Measurements from ENCODE around the gene CLIC2. TPM values are rescaled to one million over a fixed set of nuclear protein-coding genes. Genes with fewer than 3 reads are reported as not detected.
"Not testable (repeated sequence)": the region's sequence is repeated elsewhere in the genome, so short reads cannot be mapped to it uniquely, and the experiment has no call there.

CLIC2 gene
- total RNA-seq, 1 experiment from 2014 or later = 0.80 TPM

GRCh38 chrX:155270969-155271368 lies 63.4 kb downstream of the CLIC2 start:
- Histone ChIP-seq H3K9me3 (ENCODE audit: control insufficient read depth, insufficient read depth, low read depth, low read length) (no peaks in the 10 kb centered on the region; the same call in 1 of the 2 replicates), H3K4me3 (ENCODE audit: low read depth in 2 of 2, low read length in 2 of 2) (no peak overlapping the region), H3K27me3 (ENCODE audit: control insufficient read depth, insufficient read depth, low read length) (no peaks in the 10 kb centered on the region), H3K36me3 (ENCODE audit: control insufficient read depth, insufficient read depth, low read length) (no peaks in the 10 kb centered on the region), H3K4me1 (ENCODE audit: control insufficient read depth, insufficient read depth, low read length) (no peaks in the 10 kb centered on the region), H3K27ac (ENCODE audit: low read length) (no peak overlapping the region)
- CTCF ChIA-PET = no interaction called here
- POLR2A ChIA-PET = no interaction called here
- TF ChIP-seq SIN3A (IDR thresholded peaks at IDR 0.05; ENCODE audit: borderline replicate concordance, insufficient read depth, low read depth, low read length) = no peak
- no peak for TF ChIP-seq POLR2AphosphoS5 (IDR thresholded peaks at IDR 0.05; ENCODE audit: low read depth, low read length)
- no peak for TF ChIP-seq CTCF (IDR thresholded peaks at IDR 0.05)
- in situ Hi-C loops (cut with HindIII; ENCODE audit: low pct_unique_long_range_greater_than_20kb, low sequenced_read_pairs) (no loop called here), intact Hi-C loops (cut with micrococcal nuclease; ENCODE audit: unreplicated experiment) (no loop called here)
- ATAC-seq (no peak), DNase-seq (ENCODE audit: low read depth, low spot score) (no peak)
- no TSS peak for BruUV-seq (replicated peaks)

GRCh38 chrX:155267995-155268394 lies 66.4 kb downstream of the CLIC2 start:
- H3K27me3 ChIP-seq (ENCODE audit: control insufficient read depth, insufficient read depth, low read length); H3K27ac ChIP-seq (ENCODE audit: low read length); H3K4me1 ChIP-seq (ENCODE audit: control insufficient read depth, insufficient read depth, low read length); DNase-seq (ENCODE audit: low read depth, low spot score); intact Hi-C loops (cut with micrococcal nuclease; ENCODE audit: unreplicated experiment); ATAC-seq; H3K36me3 ChIP-seq (ENCODE audit: control insufficient read depth, insufficient read depth, low read length); BruUV-seq (replicated peaks); POLR2A ChIA-PET; CTCF ChIA-PET; H3K4me3 ChIP-seq (ENCODE audit: low read depth in 2 of 2, low read length in 2 of 2); in situ Hi-C loops (cut with HindIII; ENCODE audit: low pct_unique_long_range_greater_than_20kb, low sequenced_read_pairs); H3K9me3 ChIP-seq (ENCODE audit: control insufficient read depth, insufficient read depth, low read depth, low read length): not testable (repeated sequence)

GRCh38 chrX:155266439-155266838 lies 68.0 kb downstream of the CLIC2 start:
- intact Hi-C loops (cut with micrococcal nuclease; ENCODE audit: unreplicated experiment) (no loop called here), in situ Hi-C loops (cut with HindIII; ENCODE audit: low pct_unique_long_range_greater_than_20kb, low sequenced_read_pairs) (no loop called here)
- DNase-seq (ENCODE audit: low read depth, low spot score) = no peak
- no peaks in the 10 kb centered on the region for H3K36me3 ChIP-seq (ENCODE audit: control insufficient read depth, insufficient read depth, low read length)
- POLR2A ChIA-PET = no interaction called here
- no peaks in the 10 kb centered on the region; the same call in 1 of the 2 replicates for H3K9me3 ChIP-seq (ENCODE audit: control insufficient read depth, insufficient read depth, low read depth, low read length)
- H3K4me1 ChIP-seq (ENCODE audit: control insufficient read depth, insufficient read depth, low read length) = peaks cover 5% of the 10 kb centered on the region
- BruUV-seq (replicated peaks) = no TSS peak
- TF ChIP-seq TCF7L2 (IDR thresholded peaks at IDR 0.05; ENCODE audit: low read depth, low read length) = no peak
- TF ChIP-seq POLR2AphosphoS5 (IDR thresholded peaks at IDR 0.05; ENCODE audit: low read depth, low read length) = no peak
- TF ChIP-seq CTCF (IDR thresholded peaks at IDR 0.05) = no peak
- no peak for TF ChIP-seq REST (IDR thresholded peaks at IDR 0.05; ENCODE audit: insufficient read depth in 1 of 2, low read depth in 2 of 2, low read length in 1 of 2)
- no peak for TF ChIP-seq SIN3A (IDR thresholded peaks at IDR 0.05; ENCODE audit: borderline replicate concordance, insufficient read depth, low read depth, low read length)
- ATAC-seq = no peak
- H3K27ac ChIP-seq (ENCODE audit: low read length) = no peak overlapping the region
- H3K4me3 ChIP-seq (ENCODE audit: low read depth in 2 of 2, low read length in 2 of 2) = no peak overlapping the region
- CTCF ChIA-PET = no interaction called here
- no peaks in the 10 kb centered on the region; the same call in 1 of the 2 replicates for H3K27me3 ChIP-seq (ENCODE audit: control insufficient read depth, insufficient read depth, low read length)

Measured in Panc1 (cell line).